ENCODE results near the gene IL17RC. TPM values are rescaled to one million over a fixed set of nuclear protein-coding genes. Genes with fewer than 3 reads are reported as not detected.
A peak's percentile ranks its signal among the peaks of the same experiment; 100 is the strongest.

Gene IL17RC
- total RNA-seq, 4 donors from 2014 or later: 60.4 to 68.4 (median 65.1) TPM

DNA sequence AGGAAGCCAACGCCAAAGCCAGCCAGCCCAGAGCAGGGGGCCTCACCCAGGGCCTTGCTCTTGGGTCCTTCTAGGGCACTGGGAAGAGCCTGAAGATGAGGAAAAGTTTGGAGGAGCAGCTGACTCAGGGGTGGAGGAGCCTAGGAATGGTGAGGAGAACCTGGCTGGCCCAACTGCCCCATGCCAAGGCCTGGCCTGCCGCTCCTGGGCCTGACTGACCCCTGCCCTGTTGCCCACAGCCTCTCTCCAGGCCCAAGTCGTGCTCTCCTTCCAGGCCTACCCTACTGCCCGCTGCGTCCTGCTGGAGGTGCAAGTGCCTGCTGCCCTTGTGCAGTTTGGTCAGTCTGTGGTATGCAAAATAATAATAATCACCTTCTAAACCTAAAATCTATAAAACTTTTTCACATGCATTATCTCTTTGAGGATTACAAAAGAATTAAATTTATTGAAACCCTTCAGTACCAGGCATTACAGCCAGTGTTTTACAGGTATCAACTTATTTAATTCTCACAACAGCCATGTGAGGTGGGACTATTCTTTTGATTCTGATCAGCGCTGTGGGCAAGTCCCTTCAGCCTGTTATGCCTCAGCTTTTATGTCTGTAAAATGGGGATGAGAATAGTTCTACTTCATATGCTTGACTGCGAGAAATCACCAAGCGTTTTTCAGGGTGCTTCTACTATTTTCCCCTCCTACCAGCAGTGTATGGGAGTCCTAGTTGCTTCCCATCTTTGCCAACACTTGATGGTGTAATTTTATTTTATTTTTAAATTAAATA lies 1.6 kb downstream of the IL17RC start:
- TF ChIP-seq, protein P1, sequence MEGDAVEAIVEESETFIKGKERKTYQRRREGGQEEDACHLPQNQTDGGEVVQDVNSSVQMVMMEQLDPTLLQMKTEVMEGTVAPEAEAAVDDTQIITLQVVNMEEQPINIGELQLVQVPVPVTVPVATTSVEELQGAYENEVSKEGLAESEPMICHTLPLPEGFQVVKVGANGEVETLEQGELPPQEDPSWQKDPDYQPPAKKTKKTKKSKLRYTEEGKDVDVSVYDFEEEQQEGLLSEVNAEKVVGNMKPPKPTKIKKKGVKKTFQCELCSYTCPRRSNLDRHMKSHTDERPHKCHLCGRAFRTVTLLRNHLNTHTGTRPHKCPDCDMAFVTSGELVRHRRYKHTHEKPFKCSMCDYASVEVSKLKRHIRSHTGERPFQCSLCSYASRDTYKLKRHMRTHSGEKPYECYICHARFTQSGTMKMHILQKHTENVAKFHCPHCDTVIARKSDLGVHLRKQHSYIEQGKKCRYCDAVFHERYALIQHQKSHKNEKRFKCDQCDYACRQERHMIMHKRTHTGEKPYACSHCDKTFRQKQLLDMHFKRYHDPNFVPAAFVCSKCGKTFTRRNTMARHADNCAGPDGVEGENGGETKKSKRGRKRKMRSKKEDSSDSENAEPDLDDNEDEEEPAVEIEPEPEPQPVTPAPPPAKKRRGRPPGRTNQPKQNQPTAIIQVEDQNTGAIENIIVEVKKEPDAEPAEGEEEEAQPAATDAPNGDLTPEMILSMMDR (IDR thresholded peaks at IDR 0.05): no peak
- TF ChIP-seq EP300 (IDR thresholded peaks at IDR 0.05) (no peak), POLR2A (IDR thresholded peaks at IDR 0.05) (no peak)
- peak overlapping the region in 1 of 4 donors; percentile 95 for H3K27ac ChIP-seq

GRCh38 chr3:9928158-9928557 lies 11.3 kb downstream of the IL17RC start:
- Histone ChIP-seq H3K36me3 (peaks cover 0 to 75% (median 0%) of the 10 kb centered on the region in 3 donors), H3K27me3 (no peaks in the 10 kb centered on the region), H3K9me3 (no peaks in the 10 kb centered on the region), H3K27ac (no peak overlapping the region), H3K4me1 (peaks cover 0 to 14% (median 4%) of the 10 kb centered on the region in 4 donors), H3K4me3 (no peak overlapping the region)
- no peak for TF ChIP-seq EP300 (IDR thresholded peaks at IDR 0.05)
- TF ChIP-seq, protein P1 (IDR thresholded peaks at IDR 0.05): no peak
- TF ChIP-seq POLR2A (IDR thresholded peaks at IDR 0.05): no peak
- 91 to 95% methylated on average over 21 to 23 of the region's 23 CpGs for WGBS, 2 donors
- no peak for DNase-seq (ENCODE audit: low spot score in 2 of 2)

More for the DNA sequence above, 1.6 kb downstream of the IL17RC start:
- Histone ChIP-seq H3K4me3 (no peak overlapping the region), H3K36me3 (peaks cover 0 to 27% (median 0%) of the 10 kb centered on the region in 3 donors), H3K27me3 (no peaks in the 10 kb centered on the region), H3K4me1 (peaks cover 0 to 47% (median 29%) of the 10 kb centered on the region in 4 donors), H3K9me3 (no peaks in the 10 kb centered on the region)
- no peak for DNase-seq (ENCODE audit: low spot score in 2 of 2)
- 91 to 93% methylated on average over 7 to 8 of the region's 8 CpGs for WGBS, 2 donors

DNA sequence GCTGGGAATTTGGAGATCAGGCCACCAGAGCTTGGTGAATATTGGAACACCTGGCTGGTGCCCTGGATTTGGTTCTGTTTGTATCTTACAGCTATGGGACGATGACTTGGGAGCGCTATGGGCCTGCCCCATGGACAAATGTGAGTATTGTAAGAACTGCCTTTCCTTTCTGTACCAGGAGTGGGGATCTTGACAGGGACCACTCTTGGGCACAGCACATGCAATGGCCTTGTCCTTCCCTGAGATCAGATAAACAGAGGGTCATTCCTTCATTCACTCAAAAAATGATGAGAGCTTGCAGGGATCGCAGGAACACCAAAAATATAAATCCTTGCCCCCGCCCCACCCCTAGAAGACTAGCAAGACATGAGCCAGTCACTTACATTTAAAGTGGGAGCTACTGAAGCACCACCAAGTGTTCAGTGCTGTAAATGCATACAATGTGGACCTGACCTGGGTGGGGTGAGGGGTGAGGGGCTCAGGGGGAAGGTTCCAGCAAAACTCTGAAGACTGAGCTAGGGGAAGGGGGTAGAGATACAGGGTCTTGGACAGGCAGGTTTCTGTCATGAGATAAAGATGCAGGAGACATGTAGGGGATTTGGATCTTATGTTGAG lies 14.0 kb downstream of the IL17RC start:
- Histone ChIP-seq H3K9me3 (no peaks in the 10 kb centered on the region), H3K4me1 (peaks cover 5 to 35% (median 17%) of the 10 kb centered on the region in 4 donors), H3K27ac (no peak overlapping the region), H3K4me3 (no peak overlapping the region), H3K36me3 (peaks cover 0 to 56% (median 0%) of the 10 kb centered on the region in 3 donors), H3K27me3 (no peaks in the 10 kb centered on the region)
- TF ChIP-seq, protein P1 (IDR thresholded peaks at IDR 0.05): no peak
- TF ChIP-seq EP300 (IDR thresholded peaks at IDR 0.05) (no peak), POLR2A (IDR thresholded peaks at IDR 0.05) (no peak)
- 93 to 95% methylated on average over 4 of the region's 4 CpGs for WGBS, 2 donors
- DNase-seq (ENCODE audit: low spot score in 2 of 2): no peak

GRCh38 chr3:9932535-9932842 lies 15.6 kb downstream of the IL17RC start:
- no peak for DNase-seq (ENCODE audit: low spot score in 2 of 2)
- H3K4me1 ChIP-seq: peaks cover 5 to 39% (median 18%) of the 10 kb centered on the region in 4 donors
- no peaks in the 10 kb centered on the region for H3K9me3 ChIP-seq
- H3K27ac ChIP-seq: peak overlapping the region; percentile 90 to 98 (median 98)
- peak in 1 of 2 donors; percentile 3 for TF ChIP-seq POLR2A (IDR thresholded peaks at IDR 0.05)
- TF ChIP-seq, protein P1 (IDR thresholded peaks at IDR 0.05): no peak
- H3K4me3 ChIP-seq: peak overlapping the region; percentile 68 to 88 (median 81)
- WGBS, 2 donors: 1 to 6% methylated on average over 13 of the region's 13 CpGs
- H3K27me3 ChIP-seq: no peaks in the 10 kb centered on the region
- H3K36me3 ChIP-seq: peaks cover 0 to 55% (median 0%) of the 10 kb centered on the region in 3 donors
